Liver (tissue), 3 donors: ENCODE data around the gene ANKDD1B.

Experiments used
- JUND ChIP-seq, 2 donors: IDR thresholded peaks; 2 replicates each; pipeline ENCODE4 v1.6.1; 2016; ENCODE audit warnings: antibody characterized with exemption in 2 of 2
- TF ChIP-seq, protein P1 (sequence below): fragments of 150-350 bp; IDR thresholded peaks from 2 replicates; pipeline ENCODE4 v1.5.1; 2017; ENCODE audit warnings: improper control_type of control experiment, low read depth, low read length; ENCODE audit not compliant: missing input control
- donor health status: healthy.
- donor health status: healthy.

DNA sequence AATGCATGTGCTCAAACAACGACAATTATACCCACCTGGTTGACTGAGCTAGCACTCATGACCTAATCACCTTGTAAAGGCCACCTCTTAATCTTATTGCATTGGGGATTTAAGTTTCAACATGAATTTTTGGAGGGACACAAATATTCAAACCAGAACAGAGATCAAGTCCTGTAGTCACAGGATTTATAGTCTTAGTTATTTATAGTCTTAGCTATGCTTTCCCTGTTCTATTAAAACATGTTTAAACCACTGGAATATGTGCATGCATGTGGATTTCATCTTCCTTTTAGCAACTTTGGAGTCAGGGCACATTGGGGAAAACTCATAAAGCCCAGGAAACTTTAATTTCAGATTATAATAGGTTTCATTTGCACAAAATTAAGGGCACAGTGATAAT is 26.7 kb downstream of the ANKDD1B start:
- TF ChIP-seq JUND (IDR thresholded peaks at IDR 0.05) = no peak
- TF ChIP-seq, protein P1, sequence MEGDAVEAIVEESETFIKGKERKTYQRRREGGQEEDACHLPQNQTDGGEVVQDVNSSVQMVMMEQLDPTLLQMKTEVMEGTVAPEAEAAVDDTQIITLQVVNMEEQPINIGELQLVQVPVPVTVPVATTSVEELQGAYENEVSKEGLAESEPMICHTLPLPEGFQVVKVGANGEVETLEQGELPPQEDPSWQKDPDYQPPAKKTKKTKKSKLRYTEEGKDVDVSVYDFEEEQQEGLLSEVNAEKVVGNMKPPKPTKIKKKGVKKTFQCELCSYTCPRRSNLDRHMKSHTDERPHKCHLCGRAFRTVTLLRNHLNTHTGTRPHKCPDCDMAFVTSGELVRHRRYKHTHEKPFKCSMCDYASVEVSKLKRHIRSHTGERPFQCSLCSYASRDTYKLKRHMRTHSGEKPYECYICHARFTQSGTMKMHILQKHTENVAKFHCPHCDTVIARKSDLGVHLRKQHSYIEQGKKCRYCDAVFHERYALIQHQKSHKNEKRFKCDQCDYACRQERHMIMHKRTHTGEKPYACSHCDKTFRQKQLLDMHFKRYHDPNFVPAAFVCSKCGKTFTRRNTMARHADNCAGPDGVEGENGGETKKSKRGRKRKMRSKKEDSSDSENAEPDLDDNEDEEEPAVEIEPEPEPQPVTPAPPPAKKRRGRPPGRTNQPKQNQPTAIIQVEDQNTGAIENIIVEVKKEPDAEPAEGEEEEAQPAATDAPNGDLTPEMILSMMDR = no peak
